Activated effector memory CD4-positive, alpha-beta T cell treated with anti-CD3 and anti-CD28 coated beads, Interleukin-2, amount 50 U/mL, for 16 hours (primary cell): ENCODE measurements around the gene CACNG8.
A peak's percentile ranks its signal among the peaks of the same experiment; 100 is the strongest.
"Not testable (repeated sequence)": the region's sequence is repeated elsewhere in the genome, so short reads cannot be mapped to it uniquely, and the experiment has no call there.

ENCODE experiments used
- DNase-seq: peaks from one replicate; pipeline ENCODE4 v3.0.0-alpha.2; 2020

Gene CACNG8

DNA sequence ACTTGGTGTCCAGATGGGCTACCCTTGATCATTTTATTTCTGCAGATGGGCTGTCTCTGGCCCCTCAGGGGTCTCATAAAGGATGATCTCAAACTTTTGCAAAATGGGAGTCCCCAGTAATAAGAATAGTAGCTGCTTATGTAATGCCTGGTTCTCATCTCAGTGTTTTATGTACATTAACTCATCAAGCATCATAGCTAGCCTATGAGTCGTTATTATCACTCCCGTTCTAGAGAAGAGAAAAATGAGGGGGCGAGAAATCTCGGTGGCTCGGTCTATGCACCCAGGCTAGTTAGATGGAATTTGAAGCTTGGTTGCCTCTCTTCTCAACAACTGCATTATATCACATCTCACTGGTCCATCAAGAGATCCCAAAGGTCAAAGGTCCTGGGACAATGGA is 32.1 kb downstream of the CACNG8 start:
- no peak for DNase-seq

DNA sequence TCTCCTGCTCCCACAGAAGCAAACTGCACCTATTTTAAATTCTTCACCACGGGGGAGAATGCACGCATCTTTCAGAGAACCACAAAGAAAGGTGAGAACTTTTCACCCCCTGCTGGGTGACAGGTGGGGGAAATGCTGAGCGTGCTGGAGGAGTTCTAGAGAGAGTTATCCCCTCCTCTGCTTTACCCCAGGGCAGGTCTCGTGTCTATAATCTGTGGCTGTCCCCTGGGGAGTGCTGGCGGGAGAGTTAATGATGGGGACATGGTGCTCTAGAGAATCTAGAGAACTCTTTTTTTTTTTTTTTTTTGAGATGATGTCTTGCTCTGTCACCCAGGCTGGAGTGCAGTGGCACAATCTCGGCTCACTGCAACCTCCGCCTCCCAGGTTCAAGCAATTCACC is 35.5 kb downstream of the CACNG8 start:
- DNase-seq = no peak

DNA sequence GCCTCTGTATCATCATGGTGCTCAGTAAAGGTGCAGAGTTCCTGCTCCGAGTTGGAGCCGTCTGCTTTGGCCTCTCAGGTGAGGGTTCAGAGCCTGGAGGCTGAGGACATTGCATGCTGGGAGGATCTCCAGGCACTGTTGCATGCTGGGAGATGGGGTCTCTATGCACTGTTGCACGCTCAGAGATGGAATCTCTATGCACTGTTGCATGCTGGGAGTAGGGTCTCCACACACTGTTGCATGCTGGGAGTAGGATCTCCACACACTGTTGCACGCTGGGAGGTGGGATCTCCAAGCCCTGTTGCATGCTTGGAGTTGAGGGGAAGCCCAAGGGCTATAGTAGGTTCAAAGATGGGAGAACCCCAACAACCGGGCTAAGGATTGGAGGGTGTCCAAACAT is 37.0 kb downstream of the CACNG8 start:
- DNase-seq = no peak

- DNase-seq = no peak
Observed at GRCh38 chr19:54001496-54001895, 38.8 kb downstream of the CACNG8 start.

GRCh38 chr19:54002495-54003315 is 40.0 kb downstream of the CACNG8 start:
- DNase-seq = no peak

- DNase-seq = no peak
Observed at GRCh38 chr19:54009440-54009839, 46.7 kb downstream of the CACNG8 start.

GRCh38 chr19:54010474-54010873 is 47.7 kb downstream of the CACNG8 start:
- DNase-seq = no peak

DNA sequence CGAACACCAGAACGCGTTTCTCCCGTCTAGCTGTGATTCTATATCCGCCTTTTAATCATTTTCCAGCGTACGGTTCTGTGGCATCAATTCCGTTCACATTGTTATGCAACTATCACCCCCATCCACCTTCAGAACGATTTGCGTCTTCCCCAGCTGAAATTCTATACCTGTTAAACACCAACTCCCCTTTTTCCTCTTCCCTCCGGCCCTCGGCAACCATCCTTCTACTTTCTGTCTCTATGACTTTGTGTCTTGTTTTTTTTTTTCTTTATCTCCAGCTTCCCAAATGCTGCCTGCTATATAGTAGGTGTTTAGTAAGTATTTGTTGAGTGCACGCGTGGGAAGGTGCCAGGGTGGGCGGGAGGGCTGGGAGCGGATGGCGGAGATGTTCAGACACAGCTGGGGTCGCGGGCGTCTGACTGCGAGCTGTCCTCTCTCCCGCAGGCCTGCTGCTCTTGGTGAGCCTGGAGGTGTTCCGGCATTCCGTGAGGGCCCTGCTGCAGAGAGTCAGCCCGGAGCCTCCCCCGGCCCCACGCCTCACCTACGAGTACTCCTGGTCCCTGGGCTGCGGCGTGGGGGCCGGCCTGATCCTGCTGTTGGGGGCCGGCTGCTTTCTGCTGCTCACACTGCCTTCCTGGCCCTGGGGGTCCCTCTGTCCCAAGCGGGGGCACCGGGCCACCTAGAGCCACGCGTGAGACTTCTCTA is 48.9 kb downstream of the CACNG8 start:
- no peak for DNase-seq

DNA sequence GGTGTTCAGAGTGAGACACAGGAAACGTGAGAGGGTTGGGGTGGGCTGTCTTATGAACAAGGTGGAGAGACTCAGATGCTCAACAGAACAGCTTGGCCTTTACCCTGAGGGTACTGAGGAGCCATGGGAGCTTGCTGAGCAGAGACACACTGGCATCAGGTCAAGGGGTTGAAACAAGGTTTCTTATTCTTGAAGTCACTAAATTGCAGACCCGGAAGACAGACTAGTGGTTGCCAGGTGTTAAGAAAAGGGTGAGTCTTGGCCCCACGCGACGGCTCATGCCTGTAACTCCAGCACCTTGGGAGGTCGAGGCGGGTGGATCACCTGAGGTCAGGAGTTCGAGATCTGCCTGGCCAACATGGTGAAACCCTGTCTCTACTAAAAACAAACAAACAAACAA is 51.1 kb downstream of the CACNG8 start:
- no peak for DNase-seq

DNA sequence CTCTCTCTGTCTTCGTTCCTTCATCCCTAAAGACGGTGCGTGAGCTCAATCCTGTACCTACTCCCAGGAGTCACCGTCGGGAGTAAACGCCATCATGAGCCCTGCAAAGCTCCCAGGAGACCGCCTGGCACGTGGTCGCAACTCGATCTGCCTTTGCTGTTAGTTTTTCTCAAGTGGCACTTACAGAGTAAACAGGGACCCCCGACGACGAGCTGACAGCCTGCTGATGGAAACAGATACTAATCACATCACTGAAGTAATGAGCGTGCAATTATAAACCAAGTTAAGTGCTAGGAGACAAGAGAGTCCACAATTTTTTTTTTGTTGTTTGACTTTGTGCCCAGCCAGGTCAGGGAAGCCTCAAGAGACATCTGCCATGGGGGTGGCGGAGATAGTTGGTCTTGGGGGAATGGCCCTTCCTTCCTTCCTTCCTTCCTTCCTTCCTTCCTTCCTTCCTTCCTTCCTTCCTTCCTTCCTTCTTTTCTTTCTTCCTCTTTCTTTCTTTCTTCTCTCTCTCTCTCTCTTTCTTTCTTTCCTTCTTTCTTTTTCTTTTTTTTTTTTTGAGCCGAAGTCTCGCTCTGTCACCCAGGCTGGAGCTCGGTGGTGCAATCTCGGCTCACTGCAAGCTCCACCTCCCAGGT is 52.3 kb downstream of the CACNG8 start:
- no peak for DNase-seq

DNA sequence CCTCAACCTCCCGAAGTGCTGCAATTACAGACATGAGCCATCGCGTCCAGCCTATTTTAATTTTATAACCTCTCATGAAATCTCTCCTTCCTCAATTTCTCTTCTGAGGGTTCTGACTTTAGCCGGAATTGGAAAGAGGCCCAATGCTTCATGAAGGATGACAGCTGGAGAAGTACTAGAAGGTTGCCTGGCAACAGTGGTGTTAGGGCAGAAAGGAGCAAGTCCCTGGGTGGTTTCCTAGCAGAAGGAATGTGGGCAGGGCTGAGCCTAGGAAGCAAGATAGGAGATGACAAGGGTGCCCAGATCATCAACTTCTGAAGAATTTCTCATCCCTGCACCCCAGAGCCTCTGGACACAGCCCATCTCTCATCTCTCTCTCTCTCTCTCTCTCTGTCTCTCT is 54.5 kb downstream of the CACNG8 start:
- DNase-seq = no peak

GRCh38 chr19:54021363-54021762 is 58.6 kb downstream of the CACNG8 start:
- DNase-seq = no peak

DNA sequence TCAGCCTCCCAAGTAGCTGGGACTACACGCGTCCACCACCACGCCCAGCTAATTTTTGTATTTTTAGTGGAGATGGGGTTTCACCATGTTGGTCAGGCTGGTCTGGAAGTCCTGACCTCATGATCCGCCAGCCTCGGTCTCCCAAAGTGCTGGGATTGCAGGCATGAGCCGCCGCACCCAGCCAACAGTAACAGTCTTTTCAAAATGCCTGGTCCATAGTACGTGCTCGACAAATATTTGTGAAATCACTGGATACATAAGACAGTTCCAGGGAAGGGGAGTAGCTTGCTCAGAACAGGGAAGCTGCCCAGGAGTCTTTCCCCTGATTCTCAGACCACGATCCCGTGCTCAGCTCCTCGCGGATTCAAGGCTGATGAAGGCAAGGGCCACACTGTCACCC is 59.2 kb downstream of the CACNG8 start:
- DNase-seq = no peak

DNA sequence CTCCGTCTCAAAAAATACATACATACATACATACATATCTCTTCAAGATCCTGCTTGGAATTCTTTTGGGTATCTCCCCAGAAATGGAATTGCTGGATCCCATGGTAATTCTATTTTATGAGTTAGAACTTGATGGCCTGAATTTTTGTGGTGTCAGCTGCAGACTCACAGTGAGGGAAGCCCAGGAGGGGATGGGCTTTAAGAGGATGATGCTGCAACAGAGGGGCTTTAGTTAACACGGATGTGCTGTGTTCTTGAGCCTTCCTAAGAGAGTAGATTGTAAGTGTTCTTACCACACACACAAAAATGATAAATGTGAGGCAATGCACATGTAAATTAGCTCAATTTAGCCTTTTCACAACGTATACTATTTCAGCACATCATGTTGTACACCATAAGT is 60.5 kb downstream of the CACNG8 start:
- no peak for DNase-seq

GRCh38 chr19:54024660-54025059 is 61.9 kb downstream of the CACNG8 start:
- DNase-seq = no peak

GRCh38 chr19:54026656-54027055 is 63.9 kb downstream of the CACNG8 start:
- no peak for DNase-seq

DNA sequence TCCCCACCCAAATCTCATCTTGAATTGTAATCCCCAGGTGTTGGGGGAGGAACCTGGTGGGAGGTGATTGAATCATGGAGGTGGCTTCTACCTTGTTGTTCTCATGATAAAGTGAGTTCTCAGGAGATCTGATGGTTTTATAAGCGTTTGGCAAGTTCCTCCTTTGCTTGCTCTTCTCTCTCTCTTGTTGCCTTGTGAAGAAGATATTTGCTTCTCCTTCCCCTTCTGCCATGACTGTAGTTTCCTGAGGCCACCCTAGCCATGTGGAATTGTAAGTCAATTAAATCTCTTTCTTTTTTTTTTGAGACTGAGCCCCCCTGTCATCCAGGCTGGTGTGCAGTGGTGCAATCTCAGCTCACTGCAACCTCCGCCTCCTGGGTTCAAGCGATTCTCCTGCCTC is 66.6 kb downstream of the CACNG8 start:
- DNase-seq = no peak

DNA sequence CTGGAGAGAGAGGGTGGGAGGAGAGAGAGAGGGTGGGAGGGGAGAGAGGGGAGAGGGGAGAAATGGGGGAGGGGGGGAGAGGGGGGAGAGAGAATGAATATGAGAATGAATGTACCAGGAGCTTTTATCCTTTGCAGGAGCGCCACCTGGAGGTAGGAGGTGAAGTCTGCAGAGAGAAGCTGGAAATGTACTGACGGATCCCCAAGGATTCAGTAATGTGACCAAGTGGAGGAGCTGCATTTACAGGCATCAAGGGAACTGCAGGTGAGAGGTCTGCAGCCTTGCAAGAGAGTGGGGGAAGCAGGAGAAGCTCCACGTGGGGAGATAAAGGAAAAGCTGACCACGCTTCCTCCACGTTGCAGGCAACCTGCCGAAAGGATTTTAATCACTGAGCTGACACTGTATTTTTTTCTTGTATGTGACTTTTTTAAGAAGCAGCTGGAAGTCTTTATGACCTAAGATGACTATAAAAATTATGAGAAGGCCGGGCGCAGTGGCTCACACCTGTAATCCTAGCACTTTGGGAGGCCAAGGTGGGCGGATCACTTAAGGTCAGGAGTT is 67.3 kb downstream of the CACNG8 start:
- DNase-seq = peak; percentile 83

GRCh38 chr19:54030895-54031586 is 68.3 kb downstream of the CACNG8 start:
- DNase-seq = no peak

DNA sequence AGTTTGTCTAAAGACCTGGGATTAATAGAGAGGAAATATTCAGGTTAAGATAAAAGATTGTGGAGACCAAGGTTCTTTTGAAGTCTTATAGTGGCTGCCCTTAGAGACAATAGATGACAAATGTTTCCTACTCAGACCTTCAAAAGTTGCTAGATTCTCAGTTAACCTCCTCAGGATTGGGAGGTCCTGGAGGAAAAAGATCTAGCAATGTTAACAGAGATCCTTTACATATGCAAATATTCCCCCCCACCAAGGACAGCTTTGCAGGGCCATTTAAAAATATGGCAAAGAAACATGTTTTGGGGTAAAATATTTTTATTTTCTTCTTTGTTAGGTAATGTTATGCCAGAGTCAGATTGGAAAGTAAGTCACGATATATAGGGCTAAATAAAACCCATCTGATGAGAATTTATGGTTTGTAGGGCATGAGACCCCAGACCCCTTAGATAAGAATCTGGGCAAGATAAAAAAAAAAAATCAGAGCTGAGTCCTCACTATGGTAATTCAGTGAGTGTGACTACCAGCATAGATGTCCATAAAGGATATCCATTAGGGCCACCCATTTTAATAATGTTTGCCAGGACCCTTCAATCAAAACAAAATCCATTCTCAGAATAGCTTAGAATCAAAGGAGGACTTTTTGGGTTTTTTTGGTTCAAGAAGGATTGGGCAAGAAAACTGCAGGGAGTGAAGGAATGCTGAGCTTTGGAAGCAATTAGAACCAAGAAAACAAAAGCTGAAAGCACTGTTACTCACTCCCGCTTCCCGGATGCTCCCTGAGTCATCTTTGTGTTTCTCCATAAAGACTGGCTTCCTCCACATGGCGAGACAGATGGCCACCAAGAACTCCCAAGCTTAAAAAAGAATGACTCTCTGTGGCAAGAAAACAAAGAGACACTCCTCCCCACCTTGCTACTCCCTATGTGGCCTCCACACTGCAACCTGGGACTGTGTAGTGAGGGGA is 72.8 kb downstream of the CACNG8 start:
- DNase-seq = no peak

DNA sequence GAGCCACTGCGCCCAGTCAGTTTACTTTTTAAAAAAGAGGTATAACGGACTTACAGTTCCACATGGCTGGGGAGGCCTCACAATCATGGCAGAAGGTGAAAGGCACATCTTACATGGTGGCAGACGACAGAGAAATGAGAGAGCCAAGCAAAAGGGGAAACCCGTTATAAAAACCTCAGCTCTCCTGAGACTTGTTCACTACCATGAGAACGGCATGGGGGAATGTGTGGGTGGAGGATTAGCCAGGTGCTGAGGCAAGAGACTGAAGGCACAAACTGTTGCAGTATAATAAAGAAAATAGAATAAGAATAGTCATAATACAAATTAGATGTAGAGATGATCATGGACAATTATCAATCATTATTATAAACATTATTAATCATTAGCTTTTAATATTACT is 73.8 kb downstream of the CACNG8 start:
- not testable (repeated sequence) for DNase-seq
